HUES48 (cell line): ENCODE results near the gene LY86.

Experiments used
- H3K27ac ChIP-seq: one replicate; pipeline ENCODE4 v1.7.0; 2013; ENCODE audit warnings: low read depth, low read length, inconsistent platforms
- H3K27me3 ChIP-seq: 2 replicates; pipeline ENCODE4 v1.6.1; 2013; ENCODE audit warnings: mild to moderate bottlenecking, low read length; ENCODE audit not compliant: control insufficient read depth, insufficient read depth
- H3K36me3 ChIP-seq: 2 replicates; pipeline ENCODE4 v1.6.1; 2013; ENCODE audit warnings: low read length; ENCODE audit not compliant: control insufficient read depth, insufficient read depth
- H3K4me1 ChIP-seq: 2 replicates; pipeline ENCODE4 v1.6.1; 2013; ENCODE audit warnings: mild to moderate bottlenecking, low read length; ENCODE audit not compliant: control insufficient read depth, insufficient read depth
- H3K4me3 ChIP-seq: 2 replicates; pipeline ENCODE4 v1.5.1; 2013; ENCODE audit warnings: mild to moderate bottlenecking, low read depth, low read length
- H3K9ac ChIP-seq: 2 replicates; pipeline ENCODE4 v1.6.1; 2013; ENCODE audit warnings: mild to moderate bottlenecking, low read depth, low read length, moderate library complexity
- H3K9me3 ChIP-seq: 2 replicates; pipeline ENCODE4 v1.6.1; 2013; ENCODE audit warnings: low read length; ENCODE audit not compliant: control insufficient read depth, insufficient read depth

The LY86 gene

DNA sequence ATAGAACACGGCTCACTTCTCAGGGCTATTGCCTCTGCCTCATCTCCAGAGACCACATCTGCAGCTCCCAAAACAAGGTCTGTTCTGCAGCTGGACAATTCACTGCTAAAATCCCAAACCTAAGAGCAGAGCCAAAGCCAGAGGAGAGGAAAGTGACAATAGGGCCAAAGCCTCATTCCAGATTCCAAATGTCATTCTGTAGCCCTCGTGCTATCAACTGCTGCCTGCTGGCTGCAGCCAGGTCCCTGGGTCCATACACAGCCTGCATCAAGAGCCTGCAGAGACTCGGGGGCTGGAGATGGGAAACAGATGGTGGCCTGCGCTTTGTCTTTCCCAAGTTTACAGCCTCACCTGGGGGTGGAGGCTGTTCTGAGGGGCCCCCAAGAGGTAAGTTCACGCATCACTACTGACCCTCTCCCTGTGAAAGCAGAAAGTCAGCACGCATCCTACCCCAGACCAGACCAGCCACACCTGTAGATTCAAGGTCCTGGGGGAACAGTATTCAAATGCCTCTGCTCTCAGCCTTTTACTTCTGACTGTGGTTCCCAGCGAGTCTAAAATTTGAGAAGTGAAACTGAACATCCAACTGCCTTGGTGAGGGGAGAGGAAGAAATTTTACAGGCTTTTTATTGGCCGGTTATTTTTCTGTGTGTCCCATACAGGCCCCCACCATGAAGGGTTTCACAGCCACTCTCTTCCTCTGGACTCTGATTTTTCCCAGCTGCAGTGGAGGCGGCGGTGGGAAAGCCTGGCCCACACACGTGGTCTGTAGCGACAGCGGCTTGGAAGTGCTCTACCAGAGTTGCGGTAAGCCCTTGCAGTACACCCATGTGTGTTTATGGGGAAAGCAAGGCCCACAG is at the start of gene LY86:
Gene LY86, plus strand, starts transcription at position 657 of the 860 bp plus-strand sequence. Its CDS starts 15 bp downstream, at position 672.
- Histone ChIP-seq H3K4me1 (no peaks in the 10 kb centered on the region), H3K27me3 (no peaks in the 10 kb centered on the region), H3K9me3 (no peaks in the 10 kb centered on the region), H3K4me3 (no peak within 1 kb of the TSS), H3K9ac (no peak within 1 kb of the TSS), H3K27ac (no peak within 1 kb of the TSS), H3K36me3 (no peaks in the 10 kb centered on the region)

DNA sequence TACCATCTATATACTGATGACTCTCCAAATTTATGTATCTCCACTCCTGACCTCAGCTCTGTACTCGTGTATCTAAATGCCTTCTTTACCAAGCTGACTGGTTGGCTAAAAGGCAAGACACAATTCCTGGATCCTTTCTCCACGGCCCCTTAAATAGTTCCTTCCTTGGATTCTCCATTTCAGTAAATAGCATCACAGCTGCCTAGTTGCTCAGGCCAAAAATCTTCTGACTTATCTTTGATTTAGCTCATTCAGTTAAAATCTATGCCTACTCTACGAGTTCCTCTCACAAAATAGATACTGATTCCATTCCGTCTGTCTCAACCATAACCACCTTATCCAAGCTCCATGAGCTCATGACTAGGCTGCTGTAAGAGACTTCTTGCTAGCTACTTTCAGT is 49.5 kb upstream of the LY86 start:
- no peaks in the 10 kb centered on the region for H3K9me3 ChIP-seq
- H3K9ac ChIP-seq = no peak overlapping the region
- H3K4me3 ChIP-seq = no peak overlapping the region
- H3K4me1 ChIP-seq = peaks cover 7% of the 10 kb centered on the region; the same call in 1 of the 2 replicates
- no peaks in the 10 kb centered on the region for H3K27me3 ChIP-seq
- H3K36me3 ChIP-seq = no peaks in the 10 kb centered on the region
- no peak overlapping the region for H3K27ac ChIP-seq

DNA sequence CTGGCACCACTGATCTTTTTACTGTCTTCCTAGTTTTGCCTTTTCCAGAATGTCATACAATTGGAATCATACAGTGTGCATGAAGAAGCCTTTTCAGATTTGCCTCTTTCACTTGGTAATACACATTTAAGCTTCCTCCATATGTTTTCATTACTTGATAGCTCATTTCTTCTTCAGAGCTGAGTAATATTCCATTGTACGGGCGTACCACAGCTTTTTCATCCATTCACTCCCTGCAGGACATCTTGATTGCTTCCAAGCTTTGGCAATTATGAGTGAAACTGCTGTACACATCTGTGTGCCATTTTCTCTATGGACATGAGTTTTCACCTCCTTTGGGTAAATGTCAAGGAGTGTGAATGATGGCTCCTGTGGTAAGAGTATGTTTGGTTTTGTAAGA is 46.2 kb upstream of the LY86 start:
- no peak overlapping the region for H3K27ac ChIP-seq
- H3K9me3 ChIP-seq = no peaks in the 10 kb centered on the region
- peaks cover 21% of the 10 kb centered on the region for H3K27me3 ChIP-seq
- H3K9ac ChIP-seq = no peak overlapping the region
- no peaks in the 10 kb centered on the region for H3K36me3 ChIP-seq
- H3K4me1 ChIP-seq = peaks cover 13% of the 10 kb centered on the region; the same call in 1 of the 2 replicates
- H3K4me3 ChIP-seq = no peak overlapping the region

DNA sequence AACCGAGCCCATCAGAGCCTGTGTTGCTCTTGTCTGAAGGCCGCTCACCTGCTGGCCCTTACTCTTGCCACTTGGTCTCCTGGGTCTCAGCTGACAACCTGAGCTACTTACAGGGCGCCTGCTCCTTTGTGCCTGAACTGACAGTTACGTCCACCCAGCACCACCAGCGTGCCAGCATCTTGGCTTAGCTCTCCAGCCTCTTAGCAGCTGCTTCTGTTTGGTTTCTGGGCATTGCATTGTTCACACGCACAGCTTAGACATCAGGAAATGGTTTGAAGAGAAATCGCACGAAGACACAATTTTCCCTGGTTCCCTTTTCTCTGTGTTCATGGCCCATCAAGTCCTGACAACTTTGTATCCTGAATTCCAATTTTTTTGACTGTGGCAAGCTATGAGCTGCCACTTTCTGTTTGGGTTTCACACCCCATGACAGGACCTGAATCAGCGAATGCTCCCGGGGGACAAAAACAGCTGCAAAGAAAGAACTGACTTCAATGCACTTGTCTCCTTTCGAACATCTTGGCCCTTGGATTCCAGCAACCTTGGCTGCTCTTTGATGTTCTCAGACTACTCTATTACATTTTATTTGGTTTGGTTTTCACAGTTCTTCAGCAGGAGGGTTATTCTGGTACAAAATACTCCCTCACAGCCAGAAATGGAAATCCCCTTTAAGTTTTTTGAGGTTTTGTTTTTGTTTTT is 45.2 kb upstream of the LY86 start:
- H3K9me3 ChIP-seq = no peaks in the 10 kb centered on the region
- peaks cover 15% of the 10 kb centered on the region; the same call in 1 of the 2 replicates for H3K4me1 ChIP-seq
- H3K4me3 ChIP-seq = no peak overlapping the region
- H3K9ac ChIP-seq = no peak overlapping the region
- H3K36me3 ChIP-seq = no peaks in the 10 kb centered on the region
- H3K27me3 ChIP-seq = peaks cover 21% of the 10 kb centered on the region
- H3K27ac ChIP-seq = no peak overlapping the region

DNA sequence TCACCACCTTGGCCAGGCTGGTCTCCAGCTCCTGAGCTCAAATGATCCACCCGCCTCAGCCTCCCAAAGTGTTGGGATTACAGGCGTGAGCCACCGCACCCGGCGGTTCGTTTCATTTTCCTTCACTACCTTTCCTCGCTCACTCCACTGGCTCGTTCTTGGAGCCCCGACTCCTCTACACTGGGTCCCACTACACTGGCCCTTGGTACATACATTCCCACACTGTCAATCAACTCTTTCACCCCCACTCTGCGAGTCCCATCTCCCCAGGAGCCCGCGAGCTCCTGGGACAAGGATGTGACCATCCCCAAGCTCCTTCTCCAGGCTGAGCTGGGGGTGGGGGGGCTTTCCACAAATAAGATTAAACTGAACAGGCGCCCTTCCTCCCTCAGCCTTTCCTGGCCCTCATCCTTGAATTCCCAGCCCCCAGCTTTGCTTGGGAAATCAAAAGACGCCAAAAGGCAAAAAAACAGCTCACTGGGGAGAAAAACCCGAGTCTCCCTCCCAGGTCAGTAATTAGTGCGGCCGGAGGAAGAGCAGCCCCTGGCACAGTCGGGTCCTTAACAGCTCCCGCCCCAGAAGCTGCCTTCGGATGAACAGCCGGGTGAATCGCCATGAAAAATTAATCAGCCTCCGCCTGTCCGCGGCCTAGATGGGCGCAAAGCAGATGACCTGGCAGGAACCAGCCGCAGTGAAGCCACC is 42.8 kb upstream of the LY86 start:
- peak overlapping the region; percentile 63 for H3K4me3 ChIP-seq

DNA sequence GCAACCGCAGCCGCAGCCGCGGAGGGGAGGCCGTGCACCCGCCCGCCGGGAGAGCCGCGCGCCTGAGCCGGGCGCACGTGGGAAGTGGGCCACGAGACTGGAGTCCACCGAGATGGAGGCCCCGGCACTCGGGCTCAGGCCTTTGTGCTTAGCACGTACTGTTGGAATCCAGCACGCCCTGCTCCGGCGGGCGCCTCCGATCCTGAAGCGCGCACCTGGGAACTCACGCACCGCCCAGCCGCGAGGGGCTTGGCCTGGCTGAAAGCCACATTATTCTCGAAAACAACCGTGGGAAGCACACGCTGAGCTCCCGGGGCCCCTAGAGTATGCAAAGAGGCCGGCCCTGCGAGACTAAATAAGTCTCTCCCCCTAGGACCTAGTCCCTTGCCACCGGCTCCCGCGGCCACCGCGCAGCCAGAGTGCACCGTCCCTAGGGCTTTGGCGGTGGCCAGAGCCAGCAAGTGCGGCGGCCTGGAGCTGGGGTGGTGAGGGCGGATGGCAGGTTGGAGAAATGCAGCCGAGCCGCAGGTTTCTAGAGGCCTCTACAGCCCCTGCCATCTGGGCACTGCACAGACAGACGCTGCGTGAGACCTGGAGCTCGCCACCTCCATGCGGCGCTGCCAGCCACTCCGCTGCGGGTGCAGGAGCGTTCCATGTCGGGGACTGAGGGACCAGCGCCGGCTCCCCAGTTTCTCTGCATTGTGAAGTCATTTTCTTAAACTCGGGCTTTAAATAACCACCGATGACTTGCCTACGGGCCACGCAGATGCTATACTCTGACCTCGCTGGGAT is 42.0 kb upstream of the LY86 start:
- Histone ChIP-seq H3K4me1 (peaks cover 11% of the 10 kb centered on the region; the same call in 1 of the 2 replicates), H3K4me3 (peak overlapping the region; percentile 63), H3K27me3 (peaks cover 21% of the 10 kb centered on the region), H3K9ac (peak overlapping the region; percentile 60), H3K36me3 (no peaks in the 10 kb centered on the region), H3K27ac (no peak overlapping the region), H3K9me3 (no peaks in the 10 kb centered on the region)

More for the DNA sequence above, 42.8 kb upstream of the LY86 start:
- H3K4me1 ChIP-seq = peaks cover 11% of the 10 kb centered on the region; the same call in 1 of the 2 replicates
- peaks cover 21% of the 10 kb centered on the region for H3K27me3 ChIP-seq
- H3K9me3 ChIP-seq = no peaks in the 10 kb centered on the region
- peak overlapping the region; percentile 60 for H3K9ac ChIP-seq
- H3K36me3 ChIP-seq = no peaks in the 10 kb centered on the region
- H3K27ac ChIP-seq = no peak overlapping the region

DNA sequence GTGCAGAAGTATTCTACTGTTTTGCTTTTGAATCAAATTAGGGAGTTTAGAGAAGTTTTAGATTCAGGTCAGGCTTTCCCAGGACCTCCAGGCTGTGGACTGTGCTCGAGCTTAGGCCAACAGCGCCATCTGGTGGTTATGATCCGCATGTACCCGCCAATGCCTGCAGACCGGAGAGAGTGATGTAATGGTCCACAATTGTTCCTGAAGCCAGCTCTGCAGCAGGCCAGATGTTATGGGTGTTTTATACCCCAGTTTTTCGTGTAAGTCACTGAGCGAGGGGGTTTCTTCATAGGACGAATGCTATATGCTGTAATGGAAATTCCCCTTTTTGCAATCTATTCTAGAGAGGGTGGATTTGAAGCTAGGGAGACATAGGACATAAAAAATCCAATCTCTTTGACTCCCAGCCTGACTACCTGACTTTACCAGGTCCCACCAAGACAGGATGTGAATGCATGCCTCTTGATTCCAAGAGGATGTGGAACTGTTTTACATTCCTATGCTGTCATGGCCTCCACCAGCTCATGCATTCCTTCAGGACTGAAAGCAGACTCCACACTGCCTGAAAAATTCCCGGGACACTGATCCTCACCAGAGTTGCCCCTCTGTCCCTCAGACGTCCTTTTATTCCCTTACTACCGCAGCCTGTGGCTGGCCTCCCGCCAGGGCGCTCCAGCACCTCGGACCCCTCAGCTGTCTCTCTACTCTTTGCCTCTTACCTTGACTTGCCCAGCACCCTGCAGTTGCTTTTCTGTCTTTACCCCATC is 41.2 kb upstream of the LY86 start:
- Histone ChIP-seq H3K9ac (peak overlapping the region; percentile 60; the same call in 1 of the 2 replicates), H3K27me3 (peaks cover 21% of the 10 kb centered on the region), H3K9me3 (no peaks in the 10 kb centered on the region), H3K36me3 (no peaks in the 10 kb centered on the region), H3K4me3 (peak overlapping the region; percentile 63), H3K27ac (no peak overlapping the region), H3K4me1 (peaks cover 11% of the 10 kb centered on the region; the same call in 1 of the 2 replicates)

DNA sequence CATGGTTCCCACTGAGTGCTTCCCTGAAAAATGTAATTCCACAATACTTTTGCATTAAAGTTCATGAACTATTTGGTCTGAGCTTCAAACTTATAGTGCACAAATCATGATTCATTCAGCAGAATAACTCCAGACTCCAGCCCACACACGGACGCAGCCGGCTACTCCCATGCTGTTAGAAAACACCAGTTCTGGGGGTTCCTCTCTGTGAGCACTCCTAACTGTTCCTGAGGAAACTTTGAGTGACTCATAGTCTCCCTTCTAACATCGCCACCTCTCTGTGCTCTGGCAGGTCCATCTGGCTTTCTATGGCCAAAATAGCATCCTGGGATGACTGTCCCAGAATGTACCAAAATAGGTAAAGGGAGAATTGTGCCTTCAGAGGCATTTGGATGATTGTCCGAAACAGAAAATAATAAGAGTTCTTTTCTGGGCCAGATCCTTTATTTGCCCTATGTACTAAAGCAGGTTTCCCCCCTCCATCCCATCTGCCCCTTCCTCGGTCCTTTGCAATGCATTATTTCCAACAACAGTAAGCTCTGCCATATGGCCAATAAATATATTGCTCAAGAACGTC is 32.3 kb upstream of the LY86 start:
- no peak overlapping the region for H3K9ac ChIP-seq
- H3K27ac ChIP-seq = no peak overlapping the region

DNA sequence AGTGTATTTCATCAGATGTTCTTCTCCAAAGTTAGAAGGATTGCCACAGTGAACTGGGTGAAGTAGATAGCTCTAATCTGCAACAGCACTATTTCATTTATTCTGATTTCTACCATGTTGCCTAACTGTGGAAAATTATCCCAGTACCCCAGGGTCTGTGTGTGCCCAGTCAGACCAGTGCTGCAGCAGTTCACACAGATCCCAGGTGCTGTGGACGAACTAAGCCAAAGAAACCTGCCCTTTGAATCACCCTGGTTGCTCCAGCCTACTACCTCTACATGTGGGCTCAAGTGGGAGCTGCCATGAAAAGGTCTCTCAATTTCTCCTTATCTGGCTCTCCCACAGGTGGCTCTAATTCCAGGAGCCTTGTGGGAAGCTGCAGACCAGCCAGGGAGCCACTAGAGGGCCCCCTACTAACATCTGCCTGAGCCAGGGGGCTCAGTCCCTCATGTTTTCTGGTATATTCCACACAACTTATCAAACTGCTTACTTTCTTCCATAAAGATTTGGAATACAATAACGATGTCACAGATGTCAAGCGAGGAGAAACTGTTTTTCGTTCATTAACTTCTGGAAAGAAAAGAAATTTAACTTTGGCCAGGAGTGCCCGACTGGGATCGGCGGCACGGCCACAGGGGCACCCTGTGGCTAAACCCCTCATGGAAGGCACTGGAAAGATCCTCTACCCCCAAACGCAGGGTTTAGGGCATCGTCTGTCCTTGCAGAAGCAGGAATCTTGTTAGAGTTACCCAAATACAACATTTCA is 31.6 kb upstream of the LY86 start:
- H3K27ac ChIP-seq = no peak overlapping the region
- H3K9ac ChIP-seq = no peak overlapping the region
- H3K4me3 ChIP-seq = no peak overlapping the region
- no peaks in the 10 kb centered on the region for H3K4me1 ChIP-seq
- no peaks in the 10 kb centered on the region for H3K36me3 ChIP-seq
- no peaks in the 10 kb centered on the region for H3K9me3 ChIP-seq
- no peaks in the 10 kb centered on the region for H3K27me3 ChIP-seq

More for the DNA sequence above, 32.3 kb upstream of the LY86 start:
- no peaks in the 10 kb centered on the region for H3K9me3 ChIP-seq
- H3K4me1 ChIP-seq = no peaks in the 10 kb centered on the region
- H3K36me3 ChIP-seq = no peaks in the 10 kb centered on the region
- H3K4me3 ChIP-seq = no peak overlapping the region
- no peaks in the 10 kb centered on the region for H3K27me3 ChIP-seq
